K562 (cell line): Measurements from ENCODE around the gene XPNPEP3. TPM values are rescaled to one million over a fixed set of nuclear protein-coding genes. Genes with fewer than 3 reads are reported as not detected.

Experiments
- CEBPG ChIP-seq, 3 experiments: fragments of 200-800 bp in 1 of 3; sonication (Bioruptor generic) in 1 of 3; sonication (generic) in 1 of 3; formaldehyde crosslinking in 1 of 3; IDR thresholded peaks in 2 of 3; conservative IDR thresholded peaks in 1 of 3; 2 replicates each; pipeline versions ENCODE4 v1.6.1 to v1.8.0; 2016 to 2022; ENCODE audit warnings: missing compliant biosample characterization in 2 of 3, missing genetic modification characterization in 2 of 3, mild to moderate bottlenecking in 1 of 3, missing genetic modification reagents in 1 of 3
- HMG20B ChIP-seq: fragments of 250-450 bp; sonication (Bioruptor Pico); IDR thresholded peaks from 2 replicates; pipeline ENCODE4 v1.5.0; 2021; ENCODE audit warnings: mild to moderate bottlenecking
- IFI16 ChIP-seq: fragments of 250-450 bp; sonication (Bioruptor Pico); IDR thresholded peaks from 2 replicates; pipeline ENCODE4 v2.1.2; 2022; ENCODE audit warnings: mild to moderate bottlenecking, inconsistent platforms
- NBN ChIP-seq: fragments of 450-650 bp; IDR thresholded peaks from 2 replicates; pipeline ENCODE4 v1.6.1; 2016; ENCODE audit warnings: low read depth, mild to moderate bottlenecking
- NFE2L1 ChIP-seq: fragments of 450-650 bp; IDR thresholded peaks from 2 replicates; pipeline ENCODE4 v1.6.1; 2016; ENCODE audit warnings: missing genetic modification characterization, low read depth, mild to moderate bottlenecking, missing compliant biosample characterization, moderate library complexity, borderline replicate concordance
- NR2F6 ChIP-seq: fragments of 450-650 bp; formaldehyde crosslinking; IDR thresholded peaks from 2 replicates; pipeline ENCODE4 v1.4.0; 2020; ENCODE audit warnings: mild to moderate bottlenecking
- SAFB ChIP-seq: fragments of 200-400 bp; formaldehyde crosslinking; IDR thresholded peaks from 2 replicates; pipeline ENCODE4 v1.6.1; 2017; ENCODE audit warnings: low read depth, low read length, borderline replicate concordance
- ZNF12 ChIP-seq: sonication (generic); formaldehyde crosslinking; IDR thresholded peaks from 2 replicates; pipeline ENCODE4 v1.4.0; 2020; ENCODE audit warnings: mild to moderate bottlenecking, missing genetic modification reagents
- polyA plus RNA-seq, 8 experiments: library from polyadenylated mRNA; depleted of rRNA in 4 of 8; stranded (reverse) in 5 of 8; unstranded in 3 of 8; fragments of >200 nt; fragmentation: Nextera tagmentation in 2 of 8; fragmentation: Illumina TruSeq in 1 of 8; extraction: Ambion mirVana in 2 of 8; extraction: Trizol in 1 of 8; gene quantifications; 2 replicates each; pipeline versions ENCODE4 v1.2.1 to v1.2.3, GENCODE V29; 2011 to 2014; ENCODE audit warnings: inconsistent platforms in 1 of 8, missing spikeins in 1 of 8
- total RNA-seq, 7 experiments: library from RNA; depleted of rRNA in 6 of 7; stranded (reverse); fragments of >200 nt in 6 of 7; fragmentation: Illumina TruSeq in 2 of 7; extraction: Trizol in 2 of 7; gene quantifications; 2 replicates each; pipeline versions ENCODE4 v1.2.1 to v1.2.3, GENCODE V29; 2011 to 2021; ENCODE audit warnings: low replicate concordance in 1 of 7
- TF ChIP-seq, protein P1 (sequence below), 3 experiments: fragments of 200-800 bp in 1 of 3; fragments of 250-450 bp in 1 of 3; fragments of 450-650 bp in 1 of 3; sonication (Bioruptor Pico) in 1 of 3; sonication (Bioruptor generic) in 1 of 3; formaldehyde crosslinking in 1 of 3; IDR thresholded peaks; 2 replicates each; pipeline versions ENCODE4 v1.6.1 to v1.8.0; 2016 to 2022; ENCODE audit warnings: mild to moderate bottlenecking in 2 of 3, missing genetic modification characterization in 2 of 3, missing compliant biosample characterization in 1 of 3, moderate library complexity in 1 of 3
- TF ChIP-seq, protein P2 (sequence below): fragments of 450-650 bp; IDR thresholded peaks from 2 replicates; pipeline ENCODE4 v1.6.1; 2016; ENCODE audit warnings: borderline replicate concordance
- TF ChIP-seq, protein P3 (sequence below): sonication (generic); formaldehyde crosslinking; IDR thresholded peaks from 2 replicates; pipeline ENCODE4 v1.4.0; 2020; ENCODE audit warnings: mild to moderate bottlenecking, missing genetic modification reagents
- TF ChIP-seq, protein P4 (sequence below): sonication (generic); formaldehyde crosslinking; IDR thresholded peaks from 2 replicates; pipeline ENCODE4 v1.8.1; 2022; ENCODE audit warnings: missing genetic modification reagents
- TF ChIP-seq, protein P5 (sequence below): fragments of 250-450 bp; sonication (Bioruptor Pico); IDR thresholded peaks from 2 replicates; pipeline ENCODE4 v1.8.0; 2022; ENCODE audit warnings: inconsistent platforms, mild to moderate bottlenecking, moderate library complexity, borderline replicate concordance

XPNPEP3 gene
- total and polyA plus RNA-seq, 9 of the 15 experiments (the other 6 are each of a cell fraction or from before 2014, with no cell fraction given), result 9.1 to 22.6 (median 15.6) TPM

DNA sequence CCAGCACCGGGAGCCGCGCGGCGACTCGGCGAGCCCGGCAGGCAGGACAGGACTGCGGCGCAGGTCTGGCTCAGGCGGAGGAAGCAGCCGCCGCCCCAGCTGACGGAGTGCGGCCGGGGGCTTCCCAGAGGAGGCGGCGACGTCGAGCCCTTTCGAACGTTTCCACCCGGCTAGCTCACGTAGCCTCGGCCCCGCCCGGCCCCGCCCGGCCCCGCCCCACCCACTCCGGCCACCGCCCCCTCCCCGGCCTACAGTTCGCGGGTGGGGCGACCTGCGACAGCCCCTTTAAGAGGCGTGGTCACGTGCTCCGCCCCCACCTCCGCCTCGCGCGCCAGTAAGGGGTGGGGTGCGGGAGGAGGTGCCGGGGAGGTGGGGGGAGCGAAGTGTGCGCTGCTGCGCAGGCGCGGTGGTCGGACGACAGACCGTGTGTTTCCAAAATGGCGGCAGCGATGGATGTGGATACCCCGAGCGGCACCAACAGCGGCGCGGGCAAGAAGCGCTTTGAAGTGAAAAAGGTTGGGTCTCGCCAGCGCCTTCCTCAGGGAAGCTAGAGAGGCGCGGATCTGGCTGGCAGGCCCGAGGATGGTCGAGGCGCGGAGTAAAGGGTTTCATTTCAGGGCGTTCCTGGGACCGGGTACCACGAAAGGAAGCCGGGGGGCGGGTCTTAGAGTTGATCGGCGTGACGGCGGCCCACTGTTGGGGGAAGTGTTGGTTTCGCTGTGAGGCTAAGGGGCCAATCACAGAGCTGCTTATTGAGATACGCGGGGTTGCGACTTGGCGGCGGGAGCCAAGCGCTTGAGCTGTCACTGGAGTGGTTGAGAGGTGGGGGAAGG lies 94.2 kb downstream of the XPNPEP3 start, which contains the start of gene RBX1 (continued):
- 0 out of 2 replicates have a peak, but pooled peaks have one; percentile 31 for TF ChIP-seq NBN
- TF ChIP-seq IFI16 (CRISPR knock-in tag), result no peak
- TF ChIP-seq, protein P1, sequence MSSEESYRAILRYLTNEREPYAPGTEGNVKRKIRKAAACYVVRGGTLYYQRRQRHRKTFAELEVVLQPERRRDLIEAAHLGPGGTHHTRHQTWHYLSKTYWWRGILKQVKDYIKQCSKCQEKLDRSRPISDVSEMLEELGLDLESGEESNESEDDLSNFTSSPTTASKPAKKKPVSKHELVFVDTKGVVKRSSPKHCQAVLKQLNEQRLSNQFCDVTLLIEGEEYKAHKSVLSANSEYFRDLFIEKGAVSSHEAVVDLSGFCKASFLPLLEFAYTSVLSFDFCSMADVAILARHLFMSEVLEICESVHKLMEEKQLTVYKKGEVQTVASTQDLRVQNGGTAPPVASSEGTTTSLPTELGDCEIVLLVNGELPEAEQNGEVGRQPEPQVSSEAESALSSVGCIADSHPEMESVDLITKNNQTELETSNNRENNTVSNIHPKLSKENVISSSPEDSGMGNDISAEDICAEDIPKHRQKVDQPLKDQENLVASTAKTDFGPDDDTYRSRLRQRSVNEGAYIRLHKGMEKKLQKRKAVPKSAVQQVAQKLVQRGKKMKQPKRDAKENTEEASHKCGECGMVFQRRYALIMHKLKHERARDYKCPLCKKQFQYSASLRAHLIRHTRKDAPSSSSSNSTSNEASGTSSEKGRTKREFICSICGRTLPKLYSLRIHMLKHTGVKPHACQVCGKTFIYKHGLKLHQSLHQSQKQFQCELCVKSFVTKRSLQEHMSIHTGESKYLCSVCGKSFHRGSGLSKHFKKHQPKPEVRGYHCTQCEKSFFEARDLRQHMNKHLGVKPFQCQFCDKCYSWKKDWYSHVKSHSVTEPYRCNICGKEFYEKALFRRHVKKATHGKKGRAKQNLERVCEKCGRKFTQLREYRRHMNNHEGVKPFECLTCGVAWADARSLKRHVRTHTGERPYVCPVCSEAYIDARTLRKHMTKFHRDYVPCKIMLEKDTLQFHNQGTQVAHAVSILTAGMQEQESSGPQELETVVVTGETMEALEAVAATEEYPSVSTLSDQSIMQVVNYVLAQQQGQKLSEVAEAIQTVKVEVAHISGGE (CRISPR knock-in tag; IDR thresholded peaks at IDR 0.05), result no peak
- TF ChIP-seq, protein P2, sequence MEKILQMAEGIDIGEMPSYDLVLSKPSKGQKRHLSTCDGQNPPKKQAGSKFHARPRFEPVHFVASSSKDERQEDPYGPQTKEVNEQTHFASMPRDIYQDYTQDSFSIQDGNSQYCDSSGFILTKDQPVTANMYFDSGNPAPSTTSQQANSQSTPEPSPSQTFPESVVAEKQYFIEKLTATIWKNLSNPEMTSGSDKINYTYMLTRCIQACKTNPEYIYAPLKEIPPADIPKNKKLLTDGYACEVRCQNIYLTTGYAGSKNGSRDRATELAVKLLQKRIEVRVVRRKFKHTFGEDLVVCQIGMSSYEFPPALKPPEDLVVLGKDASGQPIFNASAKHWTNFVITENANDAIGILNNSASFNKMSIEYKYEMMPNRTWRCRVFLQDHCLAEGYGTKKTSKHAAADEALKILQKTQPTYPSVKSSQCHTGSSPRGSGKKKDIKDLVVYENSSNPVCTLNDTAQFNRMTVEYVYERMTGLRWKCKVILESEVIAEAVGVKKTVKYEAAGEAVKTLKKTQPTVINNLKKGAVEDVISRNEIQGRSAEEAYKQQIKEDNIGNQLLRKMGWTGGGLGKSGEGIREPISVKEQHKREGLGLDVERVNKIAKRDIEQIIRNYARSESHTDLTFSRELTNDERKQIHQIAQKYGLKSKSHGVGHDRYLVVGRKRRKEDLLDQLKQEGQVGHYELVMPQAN, result peak; percentile 19; the same call in 1 of the 2 replicates
- no peak for TF ChIP-seq CEBPG (CRISPR knock-in tag; IDR thresholded peaks at IDR 0.05)
- TF ChIP-seq CEBPG (tag; conservative IDR thresholded peaks at IDR 0.05 in 1 of 2, IDR thresholded peaks at IDR 0.05 in 1 of 2), result no peak
- TF ChIP-seq, protein P3, sequence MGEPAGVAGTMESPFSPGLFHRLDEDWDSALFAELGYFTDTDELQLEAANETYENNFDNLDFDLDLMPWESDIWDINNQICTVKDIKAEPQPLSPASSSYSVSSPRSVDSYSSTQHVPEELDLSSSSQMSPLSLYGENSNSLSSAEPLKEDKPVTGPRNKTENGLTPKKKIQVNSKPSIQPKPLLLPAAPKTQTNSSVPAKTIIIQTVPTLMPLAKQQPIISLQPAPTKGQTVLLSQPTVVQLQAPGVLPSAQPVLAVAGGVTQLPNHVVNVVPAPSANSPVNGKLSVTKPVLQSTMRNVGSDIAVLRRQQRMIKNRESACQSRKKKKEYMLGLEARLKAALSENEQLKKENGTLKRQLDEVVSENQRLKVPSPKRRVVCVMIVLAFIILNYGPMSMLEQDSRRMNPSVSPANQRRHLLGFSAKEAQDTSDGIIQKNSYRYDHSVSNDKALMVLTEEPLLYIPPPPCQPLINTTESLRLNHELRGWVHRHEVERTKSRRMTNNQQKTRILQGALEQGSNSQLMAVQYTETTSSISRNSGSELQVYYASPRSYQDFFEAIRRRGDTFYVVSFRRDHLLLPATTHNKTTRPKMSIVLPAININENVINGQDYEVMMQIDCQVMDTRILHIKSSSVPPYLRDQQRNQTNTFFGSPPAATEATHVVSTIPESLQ, result no peak
- no peak for TF ChIP-seq ZNF12
- TF ChIP-seq, protein P4, sequence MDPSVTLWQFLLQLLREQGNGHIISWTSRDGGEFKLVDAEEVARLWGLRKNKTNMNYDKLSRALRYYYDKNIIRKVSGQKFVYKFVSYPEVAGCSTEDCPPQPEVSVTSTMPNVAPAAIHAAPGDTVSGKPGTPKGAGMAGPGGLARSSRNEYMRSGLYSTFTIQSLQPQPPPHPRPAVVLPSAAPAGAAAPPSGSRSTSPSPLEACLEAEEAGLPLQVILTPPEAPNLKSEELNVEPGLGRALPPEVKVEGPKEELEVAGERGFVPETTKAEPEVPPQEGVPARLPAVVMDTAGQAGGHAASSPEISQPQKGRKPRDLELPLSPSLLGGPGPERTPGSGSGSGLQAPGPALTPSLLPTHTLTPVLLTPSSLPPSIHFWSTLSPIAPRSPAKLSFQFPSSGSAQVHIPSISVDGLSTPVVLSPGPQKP (CRISPR knock-in tag), result no peak
- no peak for TF ChIP-seq NR2F6
- TF ChIP-seq HMG20B (CRISPR knock-in tag), result no peak
- TF ChIP-seq SAFB, result no peak
- TF ChIP-seq, protein P5, sequence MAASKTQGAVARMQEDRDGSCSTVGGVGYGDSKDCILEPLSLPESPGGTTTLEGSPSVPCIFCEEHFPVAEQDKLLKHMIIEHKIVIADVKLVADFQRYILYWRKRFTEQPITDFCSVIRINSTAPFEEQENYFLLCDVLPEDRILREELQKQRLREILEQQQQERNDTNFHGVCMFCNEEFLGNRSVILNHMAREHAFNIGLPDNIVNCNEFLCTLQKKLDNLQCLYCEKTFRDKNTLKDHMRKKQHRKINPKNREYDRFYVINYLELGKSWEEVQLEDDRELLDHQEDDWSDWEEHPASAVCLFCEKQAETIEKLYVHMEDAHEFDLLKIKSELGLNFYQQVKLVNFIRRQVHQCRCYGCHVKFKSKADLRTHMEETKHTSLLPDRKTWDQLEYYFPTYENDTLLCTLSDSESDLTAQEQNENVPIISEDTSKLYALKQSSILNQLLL (CRISPR knock-in tag), result no peak
- TF ChIP-seq NFE2L1 (tag), result no peak
